ENCODE measurements around the gene AGBL4.

DNA sequence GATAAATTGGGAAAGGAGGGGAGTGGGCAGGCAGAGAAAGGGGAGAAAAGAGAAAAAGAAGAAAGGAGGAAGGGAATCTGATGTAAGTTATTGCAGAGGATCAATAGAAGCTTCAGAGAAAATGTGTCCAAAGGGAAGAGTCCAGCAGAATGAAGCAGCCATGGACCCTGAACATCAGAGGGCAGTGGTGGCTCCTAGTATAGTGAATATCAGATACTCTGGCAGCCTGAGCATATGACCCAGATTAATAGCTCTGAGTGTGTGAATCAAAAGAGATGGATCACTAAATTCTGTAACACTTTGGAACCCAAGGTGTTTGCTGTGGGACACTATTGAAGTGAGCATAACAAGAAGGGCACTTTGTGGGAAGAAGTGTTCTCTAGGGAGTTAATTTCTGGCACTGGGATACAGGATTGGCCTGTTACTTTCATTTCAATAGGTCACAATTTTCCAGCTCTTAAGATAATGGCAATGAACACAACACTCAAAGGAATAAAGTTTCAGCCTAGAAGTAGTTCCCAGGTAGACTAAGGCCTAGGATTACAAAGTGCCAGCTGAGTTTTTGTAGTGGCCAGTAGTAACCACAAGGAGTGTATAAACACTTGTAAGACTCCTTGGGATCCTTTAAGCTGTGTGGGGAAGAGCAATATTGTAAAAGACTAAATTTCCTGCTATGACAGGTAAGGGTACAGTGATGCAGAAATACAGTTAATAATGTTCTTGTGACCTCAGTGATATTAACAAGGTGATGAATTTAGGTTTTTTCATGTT is 1082.6 kb downstream of the AGBL4 start:
- TF ChIP-seq, protein P1, sequence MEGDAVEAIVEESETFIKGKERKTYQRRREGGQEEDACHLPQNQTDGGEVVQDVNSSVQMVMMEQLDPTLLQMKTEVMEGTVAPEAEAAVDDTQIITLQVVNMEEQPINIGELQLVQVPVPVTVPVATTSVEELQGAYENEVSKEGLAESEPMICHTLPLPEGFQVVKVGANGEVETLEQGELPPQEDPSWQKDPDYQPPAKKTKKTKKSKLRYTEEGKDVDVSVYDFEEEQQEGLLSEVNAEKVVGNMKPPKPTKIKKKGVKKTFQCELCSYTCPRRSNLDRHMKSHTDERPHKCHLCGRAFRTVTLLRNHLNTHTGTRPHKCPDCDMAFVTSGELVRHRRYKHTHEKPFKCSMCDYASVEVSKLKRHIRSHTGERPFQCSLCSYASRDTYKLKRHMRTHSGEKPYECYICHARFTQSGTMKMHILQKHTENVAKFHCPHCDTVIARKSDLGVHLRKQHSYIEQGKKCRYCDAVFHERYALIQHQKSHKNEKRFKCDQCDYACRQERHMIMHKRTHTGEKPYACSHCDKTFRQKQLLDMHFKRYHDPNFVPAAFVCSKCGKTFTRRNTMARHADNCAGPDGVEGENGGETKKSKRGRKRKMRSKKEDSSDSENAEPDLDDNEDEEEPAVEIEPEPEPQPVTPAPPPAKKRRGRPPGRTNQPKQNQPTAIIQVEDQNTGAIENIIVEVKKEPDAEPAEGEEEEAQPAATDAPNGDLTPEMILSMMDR (conservative IDR thresholded peaks at IDR 0.05 in 1 of 2, IDR thresholded peaks at IDR 0.05 in 1 of 2; ENCODE audit: extremely low read depth in 1 of 2, insufficient read depth in 1 of 2, low read depth in 1 of 2, low read length in 2 of 2), result peak in 1 of 2 donors; percentile 5
- no peak for TF ChIP-seq EZH2 (IDR thresholded peaks at IDR 0.05; ENCODE audit: borderline replicate concordance, low read length)

Data from mammary epithelial cell (primary cell).